Activated CD4-positive, alpha-beta memory T cell treated with anti-CD3 and anti-CD28 coated beads, Interleukin-2, amount 10 ng/mL, durations not matched to agents 7 days and 5 days (primary cell): ENCODE data around the gene RNF130. TPM values are rescaled to one million over a fixed set of nuclear protein-coding genes. Genes with fewer than 3 reads are reported as not detected.

Source experiments
- CTCF ChIA-PET: fragments of 350-600 bp; sonication (Branson Sonifier 250); formaldehyde crosslinking; loops from one replicate; lab custom pipeline; 2021; ENCODE audit warnings: antibody characterized with exemption, inconsistent platforms; lab: Charles Lee
- POLR2A ChIA-PET: fragments of 350-600 bp; sonication (Branson Sonifier 250); formaldehyde crosslinking; loops from one replicate; lab custom pipeline; 2021; ENCODE audit warnings: antibody characterized with exemption; lab: Charles Lee
- DNase-seq: peaks from one replicate; pipeline ENCODE4 v3.0.0-alpha.2; 2020
- H3K27ac Mint-ChIP-seq: one replicate; pipeline ENCODE4 v1.8.0; 2021; ENCODE audit warnings: mild to moderate bottlenecking, mixed read lengths
- H3K27me3 Mint-ChIP-seq: one replicate; pipeline ENCODE4 v1.8.0; 2021; ENCODE audit warnings: mixed read lengths
- H3K36me3 Mint-ChIP-seq: one replicate; pipeline ENCODE4 v1.8.0; 2021; ENCODE audit warnings: low read depth, mixed read lengths
- H3K4me1 Mint-ChIP-seq: one replicate; pipeline ENCODE4 v1.8.0; 2021; ENCODE audit warnings: mixed read lengths
- H3K4me3 Mint-ChIP-seq: one replicate; pipeline ENCODE4 v1.8.0; 2021; ENCODE audit warnings: mild to moderate bottlenecking, mixed read lengths
- H3K9me3 Mint-ChIP-seq: one replicate; pipeline ENCODE4 v1.8.0; 2021; ENCODE audit warnings: mixed read lengths
- total RNA-seq, 2 experiments: library from RNA; stranded (reverse); gene quantifications; one replicate each; pipeline ENCODE4 v1.2.3, GENCODE V29; 2021

Gene RNF130
- total RNA-seq, 2 experiments from 2014 or later = 2.9 to 3.4 TPM

- Mint-ChIP-seq H3K9me3 (no peaks in the 10 kb centered on the region), H3K27ac (no peak overlapping the region), H3K36me3 (no peaks in the 10 kb centered on the region), H3K27me3 (peaks cover 3% of the 10 kb centered on the region), H3K4me1 (no peaks in the 10 kb centered on the region), H3K4me3 (no peak overlapping the region)
- ChIA-PET CTCF (interaction anchor here (1.5 kb wide), 1 partner anchor 111 kb away, joined by 5 read pairs; no protein-coding TSS in a partner anchor), POLR2A (interaction anchor here (1.6 kb wide), 1 partner anchor 181 kb away, joined by 4 read pairs; the partner anchor contains the start of gene MAML1)
- DNase-seq = no peak
Measured at GRCh38 chr5:179912951-179913350, 158.6 kb downstream of the RNF130 start.

GRCh38 chr5:179912386-179912785 lies 159.2 kb downstream of the RNF130 start:
- no peak for DNase-seq
- no peaks in the 10 kb centered on the region for H3K4me1 Mint-ChIP-seq
- H3K27ac Mint-ChIP-seq = no peak overlapping the region
- H3K36me3 Mint-ChIP-seq = no peaks in the 10 kb centered on the region
- POLR2A ChIA-PET = interaction anchor here (0.6 kb wide), 1 partner anchor 609 kb away, joined by 3 read pairs; no protein-coding TSS in a partner anchor
- CTCF ChIA-PET = no interaction called here
- no peaks in the 10 kb centered on the region for H3K9me3 Mint-ChIP-seq
- H3K27me3 Mint-ChIP-seq = peaks cover 3% of the 10 kb centered on the region
- no peak overlapping the region for H3K4me3 Mint-ChIP-seq

- Mint-ChIP-seq H3K27me3 (no peaks in the 10 kb centered on the region), H3K4me1 (peaks cover 15% of the 10 kb centered on the region), H3K4me3 (no peak overlapping the region), H3K36me3 (peaks cover 13% of the 10 kb centered on the region), H3K27ac (no peak overlapping the region), H3K9me3 (no peaks in the 10 kb centered on the region)
- CTCF ChIA-PET = interaction anchor here (1.1 kb wide), 1 partner anchor 107 kb away, joined by 4 read pairs; no protein-coding TSS in a partner anchor
- POLR2A ChIA-PET = no interaction called here
- DNase-seq = no peak
Measured at GRCh38 chr5:179909224-179909623, 162.3 kb downstream of the RNF130 start.

- POLR2A ChIA-PET = no interaction called here
- Mint-ChIP-seq H3K9me3 (no peaks in the 10 kb centered on the region), H3K36me3 (peaks cover 17% of the 10 kb centered on the region), H3K4me1 (peaks cover 15% of the 10 kb centered on the region), H3K27me3 (no peaks in the 10 kb centered on the region), H3K4me3 (peak overlapping the region; percentile 75), H3K27ac (no peak overlapping the region)
- CTCF ChIA-PET = interaction anchor here (0.6 to 3.0 kb wide), 6 partner anchors 9 to 1674 kb away, joined by 3 to 19 read pairs (median 4); no protein-coding TSS in a partner anchor
- no peak for DNase-seq
Measured at GRCh38 chr5:179908528-179908927, 163.0 kb downstream of the RNF130 start.

- Mint-ChIP-seq H3K4me3 (peak within 1 kb of the TSS; percentile 87), H3K27ac (peak within 1 kb of the TSS; percentile 62), H3K36me3 (peaks cover 17% of the 10 kb centered on the region), H3K4me1 (peaks cover 15% of the 10 kb centered on the region), H3K27me3 (no peaks in the 10 kb centered on the region), H3K9me3 (no peaks in the 10 kb centered on the region)
- POLR2A ChIA-PET = interaction anchor here (1.2 kb wide), 2 partner anchors 87 to 1703 kb away, joined by 3 to 5 read pairs; partner anchors contain the start of genes HNRNPAB and SQSTM1
- CTCF ChIA-PET = interaction anchor here (0.6 to 3.0 kb wide), 6 partner anchors 8 to 1673 kb away, joined by 3 to 19 read pairs (median 4); no protein-coding TSS in a partner anchor
- DNase-seq = peak; percentile 70
Measured at GRCh38 chr5:179907556-179908324, 163.8 kb downstream of the RNF130 start, which contains the start of gene TBC1D9B. TSS of gene TBC1D9B (minus strand) at chr5:179907897. CDS start at chr5:179907821, 76 bp downstream.

GRCh38 chr5:179906795-179907555 lies 164.6 kb downstream of the RNF130 start:
- no peaks in the 10 kb centered on the region for H3K27me3 Mint-ChIP-seq
- H3K4me3 Mint-ChIP-seq = peak overlapping the region; percentile 87
- H3K36me3 Mint-ChIP-seq = peaks cover 17% of the 10 kb centered on the region
- H3K9me3 Mint-ChIP-seq = no peaks in the 10 kb centered on the region
- H3K4me1 Mint-ChIP-seq = peaks cover 15% of the 10 kb centered on the region
- peak overlapping the region; percentile 62 for H3K27ac Mint-ChIP-seq
- POLR2A ChIA-PET = interaction anchor here (1.1 to 1.3 kb wide), 6 partner anchors 48 to 1703 kb away, joined by 3 to 5 read pairs (median 3); partner anchors contain the start of genes HNRNPAB, MAML1, MRNIP and SQSTM1
- DNase-seq = peak; percentile 32
- CTCF ChIA-PET = interaction anchor here (1.1 to 3.0 kb wide), 3 partner anchors 101 to 144 kb away, joined by 3 to 19 read pairs (median 5); no protein-coding TSS in a partner anchor

GRCh38 chr5:179906294-179906794 lies 165.2 kb downstream of the RNF130 start:
- ChIA-PET CTCF (interaction anchor here (1.1 to 3.0 kb wide), 4 partner anchors 10 to 143 kb away, joined by 3 to 19 read pairs (median 4); no protein-coding TSS in a partner anchor), POLR2A (interaction anchor here (1.0 to 1.3 kb wide), 7 partner anchors 48 to 1702 kb away, joined by 3 to 5 read pairs (median 3); partner anchors contain the start of genes HNRNPAB, MAML1, MRNIP and SQSTM1)
- no peak for DNase-seq
- Mint-ChIP-seq H3K9me3 (no peaks in the 10 kb centered on the region), H3K27me3 (no peaks in the 10 kb centered on the region), H3K4me3 (peak overlapping the region; percentile 87), H3K4me1 (peaks cover 15% of the 10 kb centered on the region), H3K36me3 (peaks cover 17% of the 10 kb centered on the region), H3K27ac (no peak overlapping the region)

- ChIA-PET CTCF (interaction anchor here (1.7 to 2.7 kb wide), 2 partner anchors 9 to 103 kb away, joined by 3 to 9 read pairs; no protein-coding TSS in a partner anchor), POLR2A (no interaction called here)
- no peak for DNase-seq
- Mint-ChIP-seq H3K4me3 (no peak overlapping the region), H3K27me3 (no peaks in the 10 kb centered on the region), H3K27ac (no peak overlapping the region), H3K4me1 (peaks cover 15% of the 10 kb centered on the region), H3K36me3 (peaks cover 17% of the 10 kb centered on the region), H3K9me3 (no peaks in the 10 kb centered on the region)
Measured at GRCh38 chr5:179905161-179905560, 166.4 kb downstream of the RNF130 start.

Other genes starting within 250 kb of the RNF130 start
- gene MRNIP, start 212.9 kb downstream of the RNF130 start, total RNA-seq = 10 to 100 TPM; 17.0 to 19.5 TPM
- gene TBC1D9B, start 163.9 kb downstream of the RNF130 start, total RNA-seq = 10 to 100 TPM; 64.1 to 69.2 TPM
- gene RASGEF1C, start 137.5 kb upstream of the RNF130 start, total RNA-seq = not detected
- 10 to 100 TPM; 42.5 to 44.4 TPM for gene MAPK9, start 220.3 kb upstream of the RNF130 start, total RNA-seq